Testis (tissue), 2 donors: ENCODE measurements around the gene GPR183.

Experiments used
- CTCF ChIP-seq, 3 experiments: fragments of 450-650 bp in 2 of 3; fragments of 200-600 bp in 1 of 3; sonication (generic) in 1 of 3; IDR thresholded peaks; one replicate each; pipeline ENCODE4 v1.5.1; 2016 to 2019; ENCODE audit warnings: antibody characterized with exemption in 3 of 3, mild to moderate bottlenecking in 2 of 3, moderate library complexity in 1 of 3
- POLR2A ChIP-seq: fragments of 450-650 bp; IDR thresholded peaks from one replicate; pipeline ENCODE4 v1.6.1; 2017; ENCODE audit warnings: antibody characterized with exemption, mild to moderate bottlenecking, moderate library complexity

GRCh38 chr13:99312493-99312883 lies 5.3 kb upstream of the GPR183 start:
- TF ChIP-seq POLR2A (no peak), CTCF (IDR thresholded peaks at IDR 0.05) (no peak)
